ENCODE data around the gene CCDC154. TPM values are rescaled to one million over a fixed set of nuclear protein-coding genes. Genes with fewer than 3 reads are reported as not detected.
"Not testable (repeated sequence)": the region's sequence is repeated elsewhere in the genome, so short reads cannot be mapped to it uniquely, and the experiment has no call there.

CCDC154 gene
- total and polyA plus RNA-seq, 2 donors (not counting 1 experiment from before 2014, with no cell fraction given) = 12.4 to 22.9 TPM

- DNase-seq = no peak
- CTCF ChIA-PET = no interaction called here
- POLR2A ChIA-PET = interaction anchor here (1.3 kb wide), 1 partner anchor 8 kb away, joined by 4 read pairs; no protein-coding TSS in a partner anchor
- Histone ChIP-seq H4K20me1 (ENCODE audit: control insufficient read depth, insufficient read depth, low read length, poor library complexity, severe bottlenecking) (no peaks in the 10 kb centered on the region), H3K4me1 (ENCODE audit: control insufficient read depth in 2 of 2, insufficient read depth in 2 of 2, low read length in 2 of 2) (peaks cover 24% of the 10 kb centered on the region in 2 donors), H3K9me3 (ENCODE audit: control extremely low read depth in 1 of 3, control insufficient read depth in 2 of 3, insufficient read depth in 1 of 3, low read length in 2 of 3) (no peaks in the 10 kb centered on the region), H3K27me3 (replicated peaks in 1 of 4; ENCODE audit: control extremely low read depth in 1 of 4, control insufficient read depth in 3 of 4, insufficient read depth in 4 of 4, low read length in 3 of 4) (no peaks in the 10 kb centered on the region), H2AFZ (ENCODE audit: insufficient read depth, low read depth, low read length, poor library complexity, severe bottlenecking) (no peak overlapping the region), H3K9ac (ENCODE audit: low read length) (no peak overlapping the region), H3K36me3 (replicated peaks in 1 of 2; ENCODE audit: control extremely low read depth in 1 of 2, control insufficient read depth in 1 of 2, extremely low read depth in 1 of 2, insufficient read depth in 2 of 2, low read length in 1 of 2) (peaks cover 0 to 19% of the 10 kb centered on the region in 2 experiments), H3K4me3 (ENCODE audit: control extremely low read depth in 1 of 5, extremely low read depth in 1 of 5, insufficient read depth in 1 of 5, low read depth in 2 of 5, low read length in 4 of 5) (no peak overlapping the region), H3K4me2 (replicated peaks; ENCODE audit: low read depth, low read length, poor library complexity, severe bottlenecking) (no peak overlapping the region), H3K27ac (ENCODE audit: low read length in 2 of 2) (no peak overlapping the region), H3K79me2 (ENCODE audit: control insufficient read depth, insufficient read depth, low read length) (no peaks in the 10 kb centered on the region)
- peaks cover 4% of the 10 kb centered on the region for H3K4me1 Mint-ChIP-seq
- H3K27me3 Mint-ChIP-seq = no peaks in the 10 kb centered on the region
- intact Hi-C loops (cut with micrococcal nuclease) = no loop called here
- H3K4me3 Mint-ChIP-seq = no peak overlapping the region
- H3K27ac Mint-ChIP-seq = no peak overlapping the region
- no peaks in the 10 kb centered on the region for H3K9me3 Mint-ChIP-seq (ENCODE audit: insufficient read depth)
- no peak for ATAC-seq (ENCODE audit: low read depth)
- 89% methylated on average over 24 of the region's 24 CpGs for WGBS (ENCODE audit: insufficient coverage)
- TF ChIP-seq EZH2 (IDR thresholded peaks at IDR 0.05; ENCODE audit: borderline replicate concordance, insufficient read depth, low read depth, low read length, poor library complexity, severe bottlenecking) = no peak
- no peak for TF ChIP-seq CTCF (IDR thresholded peaks at IDR 0.05)
Measured at GRCh38 chr16:1442697-1443096, 1.7 kb downstream of the CCDC154 start.

- no peaks in the 10 kb centered on the region for H3K27me3 ChIP-seq (replicated peaks in 1 of 4; ENCODE audit: control extremely low read depth in 1 of 4, control insufficient read depth in 3 of 4, insufficient read depth in 4 of 4, low read length in 3 of 4)
- H3K9ac ChIP-seq (ENCODE audit: low read length) = no peak overlapping the region
- no peak for ATAC-seq (ENCODE audit: low read depth)
- H3K4me2 ChIP-seq (replicated peaks; ENCODE audit: low read depth, low read length, poor library complexity, severe bottlenecking) = no peak overlapping the region
- Mint-ChIP-seq H3K9me3 (ENCODE audit: insufficient read depth) (no peaks in the 10 kb centered on the region), H3K4me1 (peaks cover 4% of the 10 kb centered on the region), H3K27me3 (no peaks in the 10 kb centered on the region), H3K27ac (no peak overlapping the region), H3K4me3 (no peak overlapping the region)
- H4K20me1 ChIP-seq (ENCODE audit: control insufficient read depth, insufficient read depth, low read length, poor library complexity, severe bottlenecking) = no peaks in the 10 kb centered on the region
- H3K4me3 ChIP-seq (ENCODE audit: control extremely low read depth in 1 of 5, extremely low read depth in 1 of 5, insufficient read depth in 1 of 5, low read depth in 2 of 5, low read length in 4 of 5) = no peak overlapping the region
- POLR2A ChIA-PET = interaction anchor here (1.4 kb wide), 1 partner anchor 9 kb away, joined by 3 read pairs; no protein-coding TSS in a partner anchor
- TF ChIP-seq CTCF (IDR thresholded peaks at IDR 0.05) (no peak), EZH2 (IDR thresholded peaks at IDR 0.05; ENCODE audit: borderline replicate concordance, insufficient read depth, low read depth, low read length, poor library complexity, severe bottlenecking) (no peak)
- 94% methylated on average over 17 of the region's 22 CpGs for WGBS (ENCODE audit: insufficient coverage)
- peaks cover 0 to 9% of the 10 kb centered on the region in 2 experiments for H3K36me3 ChIP-seq (replicated peaks in 1 of 2; ENCODE audit: control extremely low read depth in 1 of 2, control insufficient read depth in 1 of 2, extremely low read depth in 1 of 2, insufficient read depth in 2 of 2, low read length in 1 of 2)
- no peak overlapping the region for H2AFZ ChIP-seq (ENCODE audit: insufficient read depth, low read depth, low read length, poor library complexity, severe bottlenecking)
- H3K79me2 ChIP-seq (ENCODE audit: control insufficient read depth, insufficient read depth, low read length) = no peaks in the 10 kb centered on the region
- CTCF ChIA-PET = interaction anchor here (0.5 kb wide), 1 partner anchor 87 kb away, joined by 3 read pairs; no protein-coding TSS in a partner anchor
- intact Hi-C loops (cut with micrococcal nuclease) = no loop called here
- DNase-seq = no peak
- H3K9me3 ChIP-seq (ENCODE audit: control extremely low read depth in 1 of 3, control insufficient read depth in 2 of 3, insufficient read depth in 1 of 3, low read length in 2 of 3) = no peaks in the 10 kb centered on the region
- H3K27ac ChIP-seq (ENCODE audit: low read length in 2 of 2) = no peak overlapping the region
- peaks cover 22 to 24% of the 10 kb centered on the region in 2 donors for H3K4me1 ChIP-seq (ENCODE audit: control insufficient read depth in 2 of 2, insufficient read depth in 2 of 2, low read length in 2 of 2)
Measured at GRCh38 chr16:1441391-1441829, 2.9 kb downstream of the CCDC154 start.

- H4K20me1 ChIP-seq (ENCODE audit: control insufficient read depth, insufficient read depth, low read length, poor library complexity, severe bottlenecking); H3K36me3 ChIP-seq (replicated peaks in 1 of 2; ENCODE audit: control extremely low read depth in 1 of 2, control insufficient read depth in 1 of 2, extremely low read depth in 1 of 2, insufficient read depth in 2 of 2, low read length in 1 of 2); intact Hi-C loops (cut with micrococcal nuclease); H3K9me3 ChIP-seq (ENCODE audit: control extremely low read depth in 1 of 3, control insufficient read depth in 2 of 3, insufficient read depth in 1 of 3, low read length in 2 of 3); H3K79me2 ChIP-seq (ENCODE audit: control insufficient read depth, insufficient read depth, low read length); H3K27me3 ChIP-seq (replicated peaks in 1 of 4; ENCODE audit: control extremely low read depth in 1 of 4, control insufficient read depth in 3 of 4, insufficient read depth in 4 of 4, low read length in 3 of 4); H3K4me1 Mint-ChIP-seq; H3K4me3 Mint-ChIP-seq; ATAC-seq (ENCODE audit: low read depth); H3K27me3 Mint-ChIP-seq; H3K4me2 ChIP-seq (replicated peaks; ENCODE audit: low read depth, low read length, poor library complexity, severe bottlenecking); H3K9ac ChIP-seq (ENCODE audit: low read length); DNase-seq; H3K4me3 ChIP-seq (ENCODE audit: control extremely low read depth in 1 of 5, extremely low read depth in 1 of 5, insufficient read depth in 1 of 5, low read depth in 2 of 5, low read length in 4 of 5); H3K27ac Mint-ChIP-seq; H2AFZ ChIP-seq (ENCODE audit: insufficient read depth, low read depth, low read length, poor library complexity, severe bottlenecking); H3K9me3 Mint-ChIP-seq (ENCODE audit: insufficient read depth); H3K27ac ChIP-seq (ENCODE audit: low read length in 2 of 2): not testable (repeated sequence)
- WGBS (ENCODE audit: insufficient coverage) = 94% methylated on average over 3 of the region's 4 CpGs
- ChIA-PET CTCF (interaction anchor here (0.8 to 1.0 kb wide), 2 partner anchors 19 to 99 kb away, joined by 3 to 5 read pairs; no protein-coding TSS in a partner anchor), POLR2A (interaction anchor here (0.7 kb wide), 1 partner anchor 13 kb away, joined by 3 read pairs; no protein-coding TSS in a partner anchor)
- H3K4me1 ChIP-seq (ENCODE audit: control insufficient read depth in 2 of 2, insufficient read depth in 2 of 2, low read length in 2 of 2) = peaks cover 8 to 12% of the 10 kb centered on the region in 2 donors
Measured at GRCh38 chr16:1439699-1440074, 4.7 kb downstream of the CCDC154 start.
